H9 (cell line): ENCODE results near the gene HRH1. TPM values are rescaled to one million over a fixed set of nuclear protein-coding genes. Genes with fewer than 3 reads are reported as not detected.

Experiments used
- DNase-seq: peaks from one replicate; pipeline ENCODE4 v3.0.0-alpha.2; 2017
- H2AFZ ChIP-seq: one replicate; pipeline ENCODE4 v1.6.1; 2013; ENCODE audit warnings: mild to moderate bottlenecking, low read length, control low read depth, moderate library complexity
- H2AK5ac ChIP-seq: 2 replicates; pipeline ENCODE4 v1.6.1; 2013; ENCODE audit warnings: low read length, control low read depth, mixed read lengths; ENCODE audit not compliant: insufficient read length
- H2BK120ac ChIP-seq: one replicate; pipeline ENCODE4 v1.6.1; 2013; ENCODE audit warnings: low read depth, mild to moderate bottlenecking, low read length, control low read depth, inconsistent platforms; ENCODE audit not compliant: poor library complexity, severe bottlenecking
- H2BK12ac ChIP-seq: 2 replicates; pipeline ENCODE4 v1.6.1; 2013; ENCODE audit warnings: low read length, control low read depth, mixed read lengths, low read depth; ENCODE audit not compliant: insufficient read length
- H2BK15ac ChIP-seq: 2 replicates; pipeline ENCODE4 v1.6.1; 2013; ENCODE audit warnings: low read depth, low read length, control low read depth
- H2BK20ac ChIP-seq: one replicate; pipeline ENCODE4 v1.6.1; 2013; ENCODE audit warnings: low read depth, mild to moderate bottlenecking, low read length, control low read depth, inconsistent platforms; ENCODE audit not compliant: poor library complexity, severe bottlenecking
- H2BK5ac ChIP-seq: 2 replicates; pipeline ENCODE4 v1.6.1; 2013; ENCODE audit warnings: low read length, control low read depth, mixed read lengths; ENCODE audit not compliant: insufficient read length
- H3K14ac ChIP-seq: 2 replicates; pipeline ENCODE4 v1.6.1; 2013; ENCODE audit warnings: low read length, control low read depth; ENCODE audit not compliant: insufficient read depth
- H3K18ac ChIP-seq: 2 replicates; pipeline ENCODE4 v1.6.1; 2013; ENCODE audit warnings: low read depth, mild to moderate bottlenecking, mixed read lengths, low read length, control low read depth; ENCODE audit not compliant: insufficient read length
- H3K23ac ChIP-seq: 2 replicates; pipeline ENCODE4 v1.6.1; 2013; ENCODE audit warnings: low read length, control low read depth, mixed read lengths, low read depth; ENCODE audit not compliant: insufficient read length
- H3K23me2 ChIP-seq: 2 replicates; pipeline ENCODE4 v1.6.1; 2013; ENCODE audit warnings: low read depth, mild to moderate bottlenecking, mixed read lengths, low read length, control low read depth; ENCODE audit not compliant: insufficient read length, poor library complexity, severe bottlenecking
- H3K27ac ChIP-seq: 2 replicates; pipeline ENCODE4 v1.5.1; 2013; ENCODE audit warnings: low read length, control low read depth, mixed read lengths, low read depth; ENCODE audit not compliant: insufficient read length
- H3K27me3 ChIP-seq: 2 replicates; pipeline ENCODE4 v1.6.1; 2013; ENCODE audit warnings: low read length, control low read depth, inconsistent platforms; ENCODE audit not compliant: insufficient read depth
- H3K4ac ChIP-seq: 2 replicates; pipeline ENCODE4 v1.6.1; 2013; ENCODE audit warnings: low read depth, mild to moderate bottlenecking, control low read depth, inconsistent platforms, low read length, moderate library complexity
- H3K4me1 ChIP-seq: 2 replicates; pipeline ENCODE4 v1.6.1; 2013; ENCODE audit warnings: low read length, control low read depth, inconsistent platforms; ENCODE audit not compliant: insufficient read depth
- H3K4me2 ChIP-seq: 2 replicates; pipeline ENCODE4 v1.6.1; 2013; ENCODE audit warnings: low read length, control low read depth, mixed read lengths; ENCODE audit not compliant: insufficient read length, insufficient read depth
- H3K56ac ChIP-seq: 2 replicates; pipeline ENCODE4 v1.6.1; 2013; ENCODE audit warnings: low read depth, mild to moderate bottlenecking, mixed read lengths, low read length, control low read depth; ENCODE audit not compliant: insufficient read length
- H3K79me1 ChIP-seq: 2 replicates; pipeline ENCODE4 v1.6.1; 2013; ENCODE audit warnings: low read depth, mild to moderate bottlenecking, moderate library complexity, low read length, control low read depth, inconsistent platforms; ENCODE audit not compliant: insufficient read depth, poor library complexity, severe bottlenecking
- H3K79me2 ChIP-seq: 2 replicates; pipeline ENCODE4 v1.6.1; 2013; ENCODE audit warnings: low read length, control low read depth, inconsistent platforms; ENCODE audit not compliant: insufficient read depth
- H3K9ac ChIP-seq: 2 replicates; pipeline ENCODE4 v1.6.1; 2013; ENCODE audit warnings: low read length, control low read depth, mixed read lengths; ENCODE audit not compliant: insufficient read length; ENCODE audit errors: extremely low read depth
- H3K9me3 ChIP-seq: one replicate; pipeline ENCODE4 v1.6.1; 2013; ENCODE audit warnings: low read depth, low read length, inconsistent platforms; ENCODE audit not compliant: control insufficient read depth
- H3T11ph ChIP-seq: one replicate; pipeline ENCODE4 v1.6.1; 2013; ENCODE audit warnings: mild to moderate bottlenecking, low read length, control low read depth, inconsistent platforms
- H4K20me1 ChIP-seq: one replicate; pipeline ENCODE4 v1.6.1; 2013; ENCODE audit not compliant: control insufficient read depth, insufficient read length, insufficient read depth
- H4K5ac ChIP-seq: 2 replicates; pipeline ENCODE4 v1.6.1; 2013; ENCODE audit warnings: low read depth, mild to moderate bottlenecking, mixed read lengths, low read length, control low read depth; ENCODE audit not compliant: insufficient read length
- H4K8ac ChIP-seq: replicated peaks from 2 replicates; pipeline ENCODE4 v1.6.1; 2013; ENCODE audit warnings: low read length, control low read depth, mixed read lengths, low read depth; ENCODE audit not compliant: insufficient read length
- H4K91ac ChIP-seq: 2 replicates; pipeline ENCODE4 v1.6.1; 2013; ENCODE audit warnings: low read depth, mild to moderate bottlenecking, moderate library complexity, mixed read lengths, low read length, control low read depth; ENCODE audit not compliant: insufficient read length
- H3K27ac Mint-ChIP-seq, 3 experiments: 2 replicates in 2 of 3; 3 replicates in 1 of 3; pipeline ENCODE4 v1.8.0; 2020 to 2021; ENCODE audit warnings: mixed read lengths in 3 of 3, mild to moderate bottlenecking in 1 of 3, moderate library complexity in 1 of 3
- H3K27me3 Mint-ChIP-seq: 2 replicates; pipeline ENCODE4 v1.8.0; 2021; ENCODE audit warnings: low read depth, mild to moderate bottlenecking, moderate library complexity, mixed read lengths
- H3K36me3 Mint-ChIP-seq, 3 experiments: 2 replicates in 2 of 3; 3 replicates in 1 of 3; pipeline ENCODE4 v1.8.0; 2020 to 2021; ENCODE audit warnings: low read depth in 3 of 3, mixed read lengths in 3 of 3; ENCODE audit not compliant: insufficient read depth in 1 of 3
- H3K4me1 Mint-ChIP-seq, 2 experiments: 2 replicates each; pipeline ENCODE4 v1.8.0; 2020; ENCODE audit warnings: mixed read lengths in 2 of 2
- H3K4me3 Mint-ChIP-seq, 2 experiments: 2 replicates in 1 of 2; 3 replicates in 1 of 2; pipeline ENCODE4 v1.8.0; 2020 to 2021; ENCODE audit warnings: mild to moderate bottlenecking in 2 of 2, mixed read lengths in 2 of 2, moderate library complexity in 1 of 2
- H3K9me3 Mint-ChIP-seq, 2 experiments: 2 replicates in 1 of 2; 3 replicates in 1 of 2; pipeline ENCODE4 v1.8.0; 2020; ENCODE audit warnings: mild to moderate bottlenecking in 2 of 2, mixed read lengths in 2 of 2, moderate library complexity in 1 of 2
- CTCF ChIP-seq: fragments of 200-600 bp; sonication (generic); conservative IDR thresholded peaks from 3 replicates; pipeline ENCODE4 v1.8.0; 2021; ENCODE audit warnings: antibody characterized with exemption, mild to moderate bottlenecking
- WGBS: extraction: QIAGEN DNeasy Blood & Tissue Kit; methylation state at CpG from one replicate; pipeline ENCODE4 v1.1.7; 2013; ENCODE audit warnings: missing lambda C conversion rate, low lambda C conversion rate, mixed read lengths; ENCODE audit not compliant: insufficient read length; ENCODE audit errors: extremely low coverage; 5-methylcytosine and 5-hydroxymethylcytosine counted together
- total RNA-seq: library from RNA; stranded (reverse); gene quantifications from 2 replicates; pipeline ENCODE4 v1.2.1, GENCODE V29; 2021

HRH1 gene
- total RNA-seq, 1 experiment from 2014 or later, result 0.74 TPM

GRCh38 chr3:11287404-11287803 is 133.1 kb downstream of the HRH1 start:
- Histone ChIP-seq H3K14ac (no peak overlapping the region), H3K23me2 (no peaks in the 10 kb centered on the region), H4K91ac (no peak overlapping the region), H3K23ac (no peak overlapping the region), H3K79me2 (no peaks in the 10 kb centered on the region), H3K9me3 (no peaks in the 10 kb centered on the region), H3K18ac (no peak overlapping the region), H3T11ph (no peak overlapping the region), H3K9ac (no peak overlapping the region), H2BK5ac (no peak overlapping the region), H2BK12ac (no peak overlapping the region), H2AK5ac (no peak overlapping the region), H3K4ac (no peak overlapping the region), H2BK120ac (no peak overlapping the region), H3K4me2 (no peak overlapping the region), H3K4me1 (no peaks in the 10 kb centered on the region), H3K79me1 (no peaks in the 10 kb centered on the region), H2AFZ (no peak overlapping the region), H2BK15ac (no peak overlapping the region), H3K27me3 (no peaks in the 10 kb centered on the region), H3K56ac (no peak overlapping the region), H4K20me1 (no peaks in the 10 kb centered on the region), H3K27ac (no peak overlapping the region), H2BK20ac (no peak overlapping the region), H4K5ac (no peak overlapping the region), H4K8ac (no peak overlapping the region)
- Mint-ChIP-seq H3K9me3 (no peaks in the 10 kb centered on the region), H3K4me1 (no peaks in the 10 kb centered on the region), H3K36me3 (peaks cover 0 to 6% (median 0%) of the 10 kb centered on the region in 3 experiments; a peak in 2 of 7 replicates), H3K4me3 (no peak overlapping the region), H3K27me3 (no peaks in the 10 kb centered on the region), H3K27ac (0 out of 7 replicates have a peak overlapping the region, but pooled peaks of 1 of the 3 experiments have one; percentile 22)
- no CpG with 5 or more reads among the region's 10 CpGs for WGBS
- no peak for DNase-seq
- TF ChIP-seq CTCF, result no peak
